ENCODE measurements around the gene CD6.

- TF ChIP-seq POLR2A (IDR thresholded peaks at IDR 0.05; ENCODE audit: low read depth, low read length) (no peak), GATA2 (IDR thresholded peaks at IDR 0.05; ENCODE audit: insufficient read depth, insufficient read length, low read depth, low read length) (no peak), CTCF (IDR thresholded peaks at IDR 0.05; ENCODE audit: extremely low read depth in 1 of 2, insufficient read depth in 1 of 2, low read depth in 1 of 2, low read length in 2 of 2) (no peak), EZH2 (IDR thresholded peaks at IDR 0.05; ENCODE audit: borderline replicate concordance, low read depth, low read length, severe bottlenecking) (no peak)
Measured at GRCh38 chr11:61041755-61042518, 70.5 kb downstream of the CD6 start.
